Activated CD8-positive, alpha-beta memory T cell treated with anti-CD3 and anti-CD28 coated beads for 24 hours (primary cell): ENCODE results near the gene NAA30.

ENCODE experiments used
- DNase-seq: peaks from one replicate; pipeline ENCODE4 v3.0.0-alpha.2; 2020

NAA30 gene

GRCh38 chr14:57400556-57401494, 10.4 kb downstream of the NAA30 start:
- DNase-seq = no peak

GRCh38 chr14:57401501-57401900, 11.1 kb downstream of the NAA30 start:
- no peak for DNase-seq

- DNase-seq = no peak
Measured at GRCh38 chr14:57402173-57402852, 11.9 kb downstream of the NAA30 start.

GRCh38 chr14:57403521-57403864, 13.1 kb downstream of the NAA30 start:
- DNase-seq = no peak

- no peak for DNase-seq
Measured at GRCh38 chr14:57405562-57405961, 15.2 kb downstream of the NAA30 start.

- no peak for DNase-seq
Measured at GRCh38 chr14:57408037-57408436, 17.7 kb downstream of the NAA30 start.

GRCh38 chr14:57408634-57409033, 18.2 kb downstream of the NAA30 start:
- DNase-seq = no peak

GRCh38 chr14:57412341-57412740, 22.0 kb downstream of the NAA30 start:
- no peak for DNase-seq

GRCh38 chr14:57413849-57414248, 23.5 kb downstream of the NAA30 start:
- no peak for DNase-seq

- no peak for DNase-seq
Measured at GRCh38 chr14:57417228-57417627, 26.8 kb downstream of the NAA30 start.

GRCh38 chr14:57418999-57419398, 28.6 kb downstream of the NAA30 start:
- DNase-seq = no peak

- no peak for DNase-seq
Measured at GRCh38 chr14:57420033-57420432, 29.6 kb downstream of the NAA30 start.

- DNase-seq = no peak
Measured at GRCh38 chr14:57420986-57421385, 30.6 kb downstream of the NAA30 start.

GRCh38 chr14:57435923-57436322, 45.5 kb downstream of the NAA30 start:
- no peak for DNase-seq

GRCh38 chr14:57461777-57462320, 71.5 kb downstream of the NAA30 start:
- DNase-seq = no peak

GRCh38 chr14:57462551-57462950, 72.2 kb downstream of the NAA30 start:
- DNase-seq = no peak

GRCh38 chr14:57464008-57464730, 73.8 kb downstream of the NAA30 start:
- no peak for DNase-seq
